Suprapubic skin (tissue), 4 donors: Measurements from ENCODE around the gene PRDM1. TPM values are rescaled to one million over a fixed set of nuclear protein-coding genes. Genes with fewer than 3 reads are reported as not detected.

Experiments used
- DNase-seq, 2 donors: peaks; one replicate each; pipeline ENCODE4 v3.0.0-alpha.2; 2019; ENCODE audit warnings: low spot score in 2 of 2
- H3K27ac ChIP-seq: fragments of 200-600 bp; sonication (generic); one replicate; pipeline ENCODE4 v1.5.1; 2019
- H3K27me3 ChIP-seq: fragments of 200-600 bp; sonication (generic); one replicate; pipeline ENCODE4 v1.5.1; 2019
- H3K36me3 ChIP-seq: fragments of 200-600 bp; sonication (generic); one replicate; pipeline ENCODE4 v1.5.1; 2019
- H3K4me1 ChIP-seq: fragments of 200-600 bp; sonication (generic); one replicate; pipeline ENCODE4 v1.5.1; 2019
- H3K4me3 ChIP-seq: fragments of 200-600 bp; sonication (generic); one replicate; pipeline ENCODE4 v1.5.1; 2019; ENCODE audit warnings: mild to moderate bottlenecking
- H3K9me3 ChIP-seq: fragments of 200-600 bp; sonication (generic); one replicate; pipeline ENCODE4 v1.5.1; 2019
- EP300 ChIP-seq: sonication (generic); formaldehyde crosslinking; IDR thresholded peaks from one replicate; pipeline ENCODE4 v1.6.1; 2017; ENCODE audit warnings: antibody characterized with exemption
- POLR2A ChIP-seq, 2 donors: fragments of 450-650 bp; IDR thresholded peaks; one replicate each; pipeline ENCODE4 v1.6.1; 2017; ENCODE audit warnings: antibody characterized with exemption in 2 of 2, mild to moderate bottlenecking in 2 of 2, moderate library complexity in 2 of 2
- POLR2AphosphoS5 ChIP-seq, 3 donors: sonication (generic); formaldehyde crosslinking; IDR thresholded peaks; one replicate each; pipeline ENCODE4 v1.6.1; 2017; ENCODE audit warnings: antibody characterized with exemption in 3 of 3
- WGBS: methylation state at CpG from one replicate; pipeline ENCODE4 v1.1.5; 2018; 5-methylcytosine and 5-hydroxymethylcytosine counted together
- total RNA-seq, 4 donors: library from RNA; depleted of rRNA; stranded (reverse); fragments of >200 nt; gene quantifications; one replicate each; pipeline ENCODE4 v1.1.0, GENCODE V29; 2016
- TF ChIP-seq, protein P1 (sequence below), 2 donors: fragments of 200-600 bp in 1 of 2; fragments of 450-650 bp in 1 of 2; sonication (generic) in 1 of 2; IDR thresholded peaks; one replicate each; pipeline ENCODE4 v1.5.1; 2016 to 2019; ENCODE audit warnings: antibody characterized with exemption in 2 of 2, mild to moderate bottlenecking in 1 of 2, moderate library complexity in 1 of 2

PRDM1 gene
- total RNA-seq, 4 donors from 2014 or later, result 10.9 to 47.7 (median 27.8) TPM

DNA sequence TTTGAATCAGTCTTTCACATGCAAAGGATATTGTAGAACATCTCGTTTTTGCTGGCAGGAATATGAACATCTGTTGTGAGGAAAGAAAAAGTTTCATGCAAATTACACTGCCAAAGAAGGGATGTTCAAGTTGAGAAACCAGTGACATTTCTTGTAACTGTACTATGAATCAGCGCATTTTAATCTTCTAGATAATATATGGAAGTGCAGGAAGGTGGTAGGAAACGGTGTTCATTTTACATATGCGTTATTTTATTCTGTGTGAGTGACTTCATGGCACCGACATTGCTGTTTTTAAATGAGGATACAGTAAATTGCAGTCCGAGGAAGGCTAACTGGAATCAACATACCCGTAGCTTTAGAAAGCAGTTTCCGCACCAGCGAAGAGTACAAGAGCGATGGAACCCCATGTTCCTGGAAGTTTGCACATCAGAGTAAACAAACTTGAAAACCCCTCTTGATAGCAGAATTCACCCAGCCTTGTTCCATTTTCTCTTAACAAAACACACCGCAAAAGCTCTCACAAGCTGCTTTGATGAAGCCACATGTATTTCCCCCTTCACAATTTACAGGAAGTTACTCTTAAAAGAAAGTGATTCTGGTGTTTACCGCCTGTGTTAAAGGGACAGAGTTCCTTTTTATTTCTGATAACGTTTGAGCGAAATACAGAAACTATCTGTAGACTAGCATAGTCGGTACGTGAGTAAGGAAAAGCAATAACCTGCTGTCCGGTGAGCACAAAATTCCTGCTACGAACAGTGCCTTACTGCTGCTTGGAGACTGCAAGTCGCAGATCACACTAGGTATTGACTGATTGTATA lies 11.5 kb downstream of the PRDM1 start:
- no peak for TF ChIP-seq EP300
- TF ChIP-seq, protein P1, sequence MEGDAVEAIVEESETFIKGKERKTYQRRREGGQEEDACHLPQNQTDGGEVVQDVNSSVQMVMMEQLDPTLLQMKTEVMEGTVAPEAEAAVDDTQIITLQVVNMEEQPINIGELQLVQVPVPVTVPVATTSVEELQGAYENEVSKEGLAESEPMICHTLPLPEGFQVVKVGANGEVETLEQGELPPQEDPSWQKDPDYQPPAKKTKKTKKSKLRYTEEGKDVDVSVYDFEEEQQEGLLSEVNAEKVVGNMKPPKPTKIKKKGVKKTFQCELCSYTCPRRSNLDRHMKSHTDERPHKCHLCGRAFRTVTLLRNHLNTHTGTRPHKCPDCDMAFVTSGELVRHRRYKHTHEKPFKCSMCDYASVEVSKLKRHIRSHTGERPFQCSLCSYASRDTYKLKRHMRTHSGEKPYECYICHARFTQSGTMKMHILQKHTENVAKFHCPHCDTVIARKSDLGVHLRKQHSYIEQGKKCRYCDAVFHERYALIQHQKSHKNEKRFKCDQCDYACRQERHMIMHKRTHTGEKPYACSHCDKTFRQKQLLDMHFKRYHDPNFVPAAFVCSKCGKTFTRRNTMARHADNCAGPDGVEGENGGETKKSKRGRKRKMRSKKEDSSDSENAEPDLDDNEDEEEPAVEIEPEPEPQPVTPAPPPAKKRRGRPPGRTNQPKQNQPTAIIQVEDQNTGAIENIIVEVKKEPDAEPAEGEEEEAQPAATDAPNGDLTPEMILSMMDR (IDR thresholded peaks at IDR 0.05), result no peak
- TF ChIP-seq POLR2AphosphoS5 (IDR thresholded peaks at IDR 0.05), result no peak
- TF ChIP-seq POLR2A (IDR thresholded peaks at IDR 0.05), result no peak
- WGBS, result 3% methylated on average over 19 of the region's 19 CpGs

DNA sequence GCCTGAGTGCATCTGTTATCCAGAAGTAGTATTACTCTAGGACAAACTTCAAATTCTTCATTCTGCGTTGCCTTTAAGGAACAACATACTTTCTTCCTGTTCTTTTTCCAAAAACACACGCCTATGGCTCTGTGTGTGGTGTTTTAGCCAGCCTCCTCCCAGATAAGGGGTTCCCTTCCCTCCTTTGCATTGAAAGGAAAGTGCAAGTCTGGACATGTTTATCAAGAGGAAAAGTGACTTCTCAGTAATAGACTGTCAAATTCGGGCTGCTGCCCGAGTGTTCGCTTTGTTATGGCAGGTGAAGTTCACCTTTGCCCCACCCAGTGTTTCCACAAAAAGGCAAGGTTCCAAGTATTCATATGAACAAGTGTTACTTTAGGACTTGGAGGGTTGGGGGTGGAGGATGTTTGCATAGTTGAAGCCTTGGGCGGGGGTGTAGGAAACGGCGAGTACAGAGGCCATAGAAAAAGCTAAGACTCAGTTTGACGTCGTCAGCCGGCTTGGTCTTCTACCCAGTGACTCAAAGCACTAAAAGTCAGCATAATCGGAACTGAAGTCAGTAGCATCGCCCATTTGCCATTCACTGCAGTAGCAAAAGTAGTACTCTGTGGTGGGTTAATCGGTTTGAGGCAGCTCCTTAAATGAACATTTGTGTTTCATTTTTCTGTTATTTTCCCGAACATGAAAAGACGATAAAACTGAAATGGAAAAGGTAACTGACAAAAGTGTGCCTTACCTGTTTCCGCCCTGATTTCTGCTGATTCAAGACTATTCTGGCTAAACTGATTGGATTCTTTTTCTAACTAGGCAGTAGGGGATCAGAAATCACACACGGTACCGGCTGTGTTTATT lies 12.5 kb downstream of the PRDM1 start:
- H3K27me3 ChIP-seq, result no peaks in the 10 kb centered on the region
- peaks cover 54% of the 10 kb centered on the region for H3K4me1 ChIP-seq
- no peaks in the 10 kb centered on the region for H3K9me3 ChIP-seq
- TF ChIP-seq, protein P1 (IDR thresholded peaks at IDR 0.05), result no peak
- TF ChIP-seq EP300, result no peak
- DNase-seq, result no peak
- WGBS, result 23% methylated on average over 19 of the region's 19 CpGs
- H3K4me3 ChIP-seq, result peak overlapping the region; percentile 49
- H3K27ac ChIP-seq, result peak overlapping the region; percentile 89
- no peaks in the 10 kb centered on the region for H3K36me3 ChIP-seq

More for the DNA sequence above, 11.5 kb downstream of the PRDM1 start:
- Histone ChIP-seq H3K4me3 (peak overlapping the region; percentile 49), H3K4me1 (peaks cover 54% of the 10 kb centered on the region), H3K27me3 (no peaks in the 10 kb centered on the region), H3K27ac (peak overlapping the region; percentile 89), H3K36me3 (no peaks in the 10 kb centered on the region), H3K9me3 (no peaks in the 10 kb centered on the region)
- DNase-seq, result no peak

DNA sequence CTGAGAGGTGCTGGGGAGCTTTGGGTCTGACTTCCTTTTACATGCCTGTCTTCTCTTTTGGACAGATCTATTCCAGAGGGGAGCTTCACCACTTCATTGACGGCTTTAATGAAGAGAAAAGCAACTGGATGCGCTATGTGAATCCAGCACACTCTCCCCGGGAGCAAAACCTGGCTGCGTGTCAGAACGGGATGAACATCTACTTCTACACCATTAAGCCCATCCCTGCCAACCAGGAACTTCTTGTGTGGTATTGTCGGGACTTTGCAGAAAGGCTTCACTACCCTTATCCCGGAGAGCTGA lies 13.1 kb downstream of the PRDM1 start:
- no peak for DNase-seq
- H3K27me3 ChIP-seq, result no peaks in the 10 kb centered on the region
- H3K9me3 ChIP-seq, result no peaks in the 10 kb centered on the region
- peaks cover 53% of the 10 kb centered on the region for H3K4me1 ChIP-seq
- WGBS, result 41% methylated on average over 7 of the region's 7 CpGs
- H3K36me3 ChIP-seq, result no peaks in the 10 kb centered on the region
- TF ChIP-seq POLR2AphosphoS5 (IDR thresholded peaks at IDR 0.05) (no peak), POLR2A (IDR thresholded peaks at IDR 0.05) (no peak)
- peak overlapping the region; percentile 89 for H3K27ac ChIP-seq
- peak overlapping the region; percentile 49 for H3K4me3 ChIP-seq

DNA sequence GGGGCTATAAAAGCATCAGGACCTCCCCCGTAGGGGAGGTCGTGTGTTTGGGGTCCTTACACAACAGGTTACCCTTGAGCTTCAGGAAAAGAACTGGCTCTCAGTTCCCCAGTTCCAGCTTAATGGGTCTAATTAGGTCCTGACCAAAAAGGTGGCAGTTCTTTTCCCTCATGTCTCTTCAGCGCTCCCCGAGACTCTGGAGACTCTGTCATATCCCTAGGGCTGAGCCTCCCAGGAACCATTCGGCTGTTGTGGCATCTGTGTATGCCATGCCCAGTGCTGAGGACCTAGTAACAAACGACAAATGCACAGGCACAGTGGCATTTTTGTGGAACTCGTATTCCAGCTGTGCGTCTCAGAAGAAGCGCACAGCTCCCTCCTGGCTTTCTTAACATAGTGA lies 14.6 kb downstream of the PRDM1 start:
- H3K9me3 ChIP-seq, result no peaks in the 10 kb centered on the region
- H3K36me3 ChIP-seq, result peaks cover 9% of the 10 kb centered on the region
- H3K27me3 ChIP-seq, result no peaks in the 10 kb centered on the region
- no peak for DNase-seq
- 89% methylated on average over 9 of the region's 9 CpGs for WGBS
- H3K4me1 ChIP-seq, result peaks cover 51% of the 10 kb centered on the region
- peak overlapping the region; percentile 44 for H3K27ac ChIP-seq
- TF ChIP-seq POLR2AphosphoS5 (IDR thresholded peaks at IDR 0.05), result no peak
- TF ChIP-seq EP300, result no peak
- H3K4me3 ChIP-seq, result peak overlapping the region; percentile 15

DNA sequence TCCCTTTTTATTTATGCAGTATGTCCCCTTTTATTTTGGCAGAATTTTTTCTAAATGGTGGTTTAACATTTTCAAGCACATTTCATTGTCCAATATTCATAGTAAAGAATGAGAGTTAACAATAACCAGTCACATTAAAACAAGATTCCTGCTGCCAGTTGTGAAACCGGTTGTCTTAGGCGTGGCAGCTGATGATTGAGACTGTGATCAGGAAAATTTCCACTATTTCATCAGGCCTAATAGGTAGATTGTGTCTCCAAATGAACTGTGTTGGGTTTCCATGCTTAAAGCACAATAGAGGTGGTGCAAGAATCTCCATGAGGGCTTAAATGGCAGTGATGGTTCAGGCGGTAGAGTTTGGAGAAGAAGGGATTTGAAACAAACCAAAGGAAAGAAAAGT lies 15.3 kb downstream of the PRDM1 start:
- Histone ChIP-seq H3K4me1 (peaks cover 49% of the 10 kb centered on the region), H3K9me3 (no peaks in the 10 kb centered on the region), H3K4me3 (peak overlapping the region; percentile 15), H3K36me3 (peaks cover 11% of the 10 kb centered on the region), H3K27ac (peak overlapping the region; percentile 1), H3K27me3 (no peaks in the 10 kb centered on the region)
- WGBS, result 61% methylated on average over 3 of the region's 3 CpGs
- DNase-seq, result no peak
- TF ChIP-seq, protein P1 (IDR thresholded peaks at IDR 0.05), result no peak
- TF ChIP-seq POLR2A (IDR thresholded peaks at IDR 0.05), result no peak
- no peak for TF ChIP-seq EP300
- no peak for TF ChIP-seq POLR2AphosphoS5 (IDR thresholded peaks at IDR 0.05)

DNA sequence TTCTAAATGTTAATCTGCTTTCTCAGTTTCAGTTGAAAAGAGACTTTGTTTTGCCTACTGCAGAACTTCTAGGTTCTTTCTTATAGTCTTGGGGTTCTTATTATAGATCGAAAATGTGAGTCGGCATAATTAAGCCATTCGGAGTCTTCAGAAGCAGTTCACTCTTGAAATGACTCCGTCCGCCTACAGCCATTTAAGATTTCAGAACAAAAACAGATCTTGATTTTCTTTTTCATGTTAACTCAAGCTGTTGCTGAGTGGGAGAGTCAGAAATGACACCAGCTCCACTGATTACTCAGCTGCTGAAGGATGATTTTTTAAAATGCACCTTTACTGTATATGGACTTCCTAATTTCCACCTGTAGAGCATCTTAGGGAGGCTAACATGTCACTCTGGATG lies 15.9 kb downstream of the PRDM1 start:
- Histone ChIP-seq H3K9me3 (no peaks in the 10 kb centered on the region), H3K36me3 (peaks cover 17% of the 10 kb centered on the region), H3K4me3 (no peak overlapping the region), H3K27ac (no peak overlapping the region), H3K4me1 (peaks cover 44% of the 10 kb centered on the region), H3K27me3 (no peaks in the 10 kb centered on the region)
- no peak for DNase-seq
- TF ChIP-seq POLR2AphosphoS5 (IDR thresholded peaks at IDR 0.05) (no peak), POLR2A (IDR thresholded peaks at IDR 0.05) (no peak), EP300 (no peak)
- TF ChIP-seq, protein P1 (IDR thresholded peaks at IDR 0.05), result no peak
- 85% methylated on average over 5 of the region's 5 CpGs for WGBS
